Activated gamma-delta T cell treated with anti-CD3 and anti-CD28 coated beads, Interleukin-2, amount 50 U/mL, for 16 hours (primary cell): Measurements from ENCODE around the gene EIF2S3B.
A peak's percentile ranks its signal among the peaks of the same experiment; 100 is the strongest.
"Not testable (repeated sequence)": the region's sequence is repeated elsewhere in the genome, so short reads cannot be mapped to it uniquely, and the experiment has no call there.

Experiments
- DNase-seq: peaks from one replicate; pipeline ENCODE4 v3.0.0-alpha.2; 2020; ENCODE audit warnings: low read depth

The EIF2S3B gene

DNA sequence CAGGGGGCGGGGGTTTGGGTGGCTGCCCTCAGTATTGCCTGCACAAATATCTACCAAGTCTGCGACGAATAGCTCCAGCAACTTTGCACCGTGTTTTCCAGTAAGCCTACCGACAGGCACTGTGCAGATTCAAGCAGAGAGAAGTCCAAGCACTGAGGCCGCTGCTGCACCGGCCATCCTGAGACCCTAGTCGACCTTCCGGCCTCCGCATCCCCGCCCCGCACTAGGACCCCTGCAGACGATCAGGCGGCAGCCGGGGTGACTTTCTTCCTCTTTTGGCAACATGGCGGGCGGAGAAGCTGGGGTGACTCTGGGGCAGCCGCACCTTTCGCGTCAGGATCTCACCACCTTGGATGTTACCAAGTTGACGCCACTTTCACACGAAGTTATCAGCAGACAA lies at the start of gene EIF2S3B:
EIF2S3B (plus strand) TSS at position 271 of the 400 bp plus-strand sequence; CDS start at position 284, 13 bp downstream.
- no peak for DNase-seq

DNA sequence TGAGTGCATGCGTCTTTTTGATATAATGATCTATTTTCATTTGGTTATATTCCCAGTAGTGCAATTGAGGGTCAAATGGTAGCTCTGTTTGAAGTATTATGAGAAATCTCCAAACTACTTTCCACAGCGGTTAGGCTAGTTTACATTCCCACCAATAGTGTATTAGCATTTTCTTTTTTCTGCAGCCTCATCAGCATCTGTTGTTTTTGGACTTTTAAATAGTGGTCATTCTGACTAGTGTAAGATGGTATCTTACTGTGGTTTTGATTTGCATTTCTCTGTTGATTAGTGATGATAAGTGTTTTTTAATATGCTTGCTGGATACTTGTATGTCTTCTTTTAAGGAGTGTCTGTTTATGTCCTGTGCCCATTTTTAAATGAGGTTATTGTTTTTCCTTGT lies 48.8 kb upstream of the EIF2S3B start:
- no peak for DNase-seq

DNA sequence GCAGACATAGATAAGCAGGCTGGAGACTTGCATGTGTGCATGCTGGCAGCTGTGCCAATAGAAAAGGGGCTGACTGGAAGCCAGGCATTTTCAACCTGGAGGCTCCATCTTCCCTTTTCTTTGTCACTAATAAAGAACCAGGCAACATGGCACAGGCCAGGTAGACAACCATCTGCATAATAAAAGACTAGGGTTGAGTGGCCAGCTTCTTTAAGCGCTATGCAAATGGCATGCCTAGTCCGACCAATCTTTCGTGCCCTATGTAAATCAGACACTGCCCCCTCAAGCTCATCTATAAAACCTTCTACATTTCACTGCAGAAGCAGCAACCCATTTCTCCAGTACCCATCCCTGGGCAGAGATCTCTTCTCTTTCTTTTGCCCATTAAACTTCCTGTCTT lies 47.9 kb upstream of the EIF2S3B start:
- no peak for DNase-seq

DNA sequence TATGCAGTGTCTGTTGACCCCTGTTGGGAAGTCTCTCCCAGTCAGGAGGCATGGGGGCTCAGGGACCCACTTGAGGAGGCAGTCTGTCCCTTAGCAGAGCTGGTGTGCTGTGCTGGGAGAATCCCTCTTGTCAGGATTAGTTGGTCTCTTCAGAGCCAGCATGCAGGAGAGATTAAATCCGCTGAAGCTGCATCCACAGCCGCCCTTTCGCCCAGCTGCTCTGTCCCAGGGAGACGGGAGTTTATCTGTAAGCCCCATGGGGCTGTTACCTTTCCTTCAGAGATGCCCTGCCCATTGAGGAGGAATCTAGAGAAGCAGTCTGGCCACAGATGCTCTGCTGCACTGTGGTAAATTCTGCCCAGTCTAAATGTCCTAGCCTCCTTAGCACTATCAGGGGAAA lies 39.4 kb upstream of the EIF2S3B start:
- DNase-seq, result no peak

DNA sequence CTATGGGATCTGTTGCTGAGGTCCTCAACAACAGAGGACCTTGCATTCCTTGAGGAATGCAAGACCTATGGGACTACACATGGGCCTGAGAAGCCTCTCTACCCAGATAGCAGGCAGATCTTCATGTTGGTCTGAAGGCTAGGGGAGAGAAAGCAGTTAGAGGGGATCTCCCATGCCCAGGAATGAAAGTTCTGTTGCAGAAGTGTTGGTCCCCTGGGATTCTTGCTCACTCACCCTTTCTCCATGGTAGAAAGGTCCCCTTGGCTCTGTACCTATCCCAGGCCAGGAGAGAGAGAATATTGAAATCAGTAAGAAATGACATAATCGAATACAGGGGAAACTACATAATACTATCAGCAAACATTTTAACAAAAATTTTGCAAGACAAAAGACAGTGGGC lies 36.0 kb upstream of the EIF2S3B start:
- DNase-seq, result no peak

DNA sequence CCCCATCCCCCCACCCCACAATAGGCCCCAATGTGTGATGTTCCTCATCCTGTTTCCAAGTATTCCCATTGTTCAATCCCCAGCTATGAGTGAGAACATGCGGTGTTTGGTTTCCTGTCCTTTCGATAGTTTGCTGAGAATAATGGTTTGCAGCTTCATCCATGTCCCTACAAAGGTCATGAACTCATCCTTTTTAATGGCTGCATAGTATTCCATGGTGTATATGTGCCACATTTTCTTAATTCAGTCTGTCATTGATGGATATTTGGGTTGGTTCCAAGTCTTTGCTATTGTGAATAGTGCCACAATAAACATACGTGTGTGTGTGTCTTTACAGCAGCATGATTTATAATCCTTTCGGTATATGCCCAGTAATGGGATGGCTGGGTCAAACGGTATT lies 32.9 kb upstream of the EIF2S3B start:
- not testable (repeated sequence) for DNase-seq

DNA sequence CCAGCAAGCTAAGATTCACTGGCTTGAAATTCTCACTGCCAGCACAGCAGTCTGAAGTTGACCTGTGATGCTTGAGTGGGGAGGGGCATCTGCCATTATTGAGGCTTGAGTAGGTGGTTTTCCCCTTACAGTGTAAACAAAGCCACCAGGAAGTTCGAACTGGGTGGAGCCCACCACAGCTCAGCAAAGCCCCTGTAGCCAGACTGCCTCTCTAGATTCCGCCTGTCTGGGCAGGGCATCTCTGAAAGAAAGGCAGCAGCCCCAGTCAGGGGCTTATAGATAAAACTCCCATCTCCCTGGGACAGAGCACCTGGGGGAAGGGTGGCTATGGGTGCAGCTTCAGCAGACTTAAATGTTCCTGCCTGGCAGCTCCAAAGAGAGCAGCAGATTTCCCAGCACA lies 23.8 kb upstream of the EIF2S3B start:
- DNase-seq, result peak; percentile 7

DNA sequence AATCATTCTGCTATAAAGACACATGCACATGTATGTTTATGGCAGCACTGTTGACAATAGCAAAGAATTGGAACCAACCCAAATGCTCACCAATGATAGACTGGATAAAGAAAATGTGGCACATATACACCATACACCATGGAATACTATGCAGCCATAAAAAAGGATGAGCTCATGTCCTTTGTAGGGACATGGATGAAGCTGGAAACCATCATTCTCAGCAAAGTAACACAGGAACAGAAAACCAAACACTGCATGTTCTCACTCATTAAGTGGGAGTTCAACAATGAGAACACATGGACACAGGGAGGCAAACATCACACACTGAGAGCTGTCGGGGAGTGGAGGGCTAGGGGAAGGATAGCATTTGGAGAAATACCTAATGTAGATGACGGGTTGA lies 18.4 kb upstream of the EIF2S3B start:
- not testable (repeated sequence) for DNase-seq

DNA sequence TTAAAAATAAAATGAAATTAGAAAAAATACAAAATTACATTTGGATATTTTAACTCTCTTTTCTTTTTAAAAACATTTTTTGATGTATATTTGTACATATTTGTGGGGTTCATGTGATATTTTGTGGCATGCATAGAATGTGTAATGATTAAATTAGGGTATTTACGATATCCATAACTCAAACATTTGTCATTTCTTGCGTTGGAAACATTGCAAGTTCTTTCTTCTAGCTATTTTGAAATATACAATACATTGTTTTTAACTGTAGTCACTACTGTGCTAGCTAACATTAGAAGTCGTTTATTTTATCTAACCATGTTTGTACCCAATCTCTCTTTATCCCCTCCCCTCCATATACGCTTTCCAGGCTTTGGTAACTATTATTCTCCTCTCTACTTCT lies 13.9 kb upstream of the EIF2S3B start:
- no peak for DNase-seq

DNA sequence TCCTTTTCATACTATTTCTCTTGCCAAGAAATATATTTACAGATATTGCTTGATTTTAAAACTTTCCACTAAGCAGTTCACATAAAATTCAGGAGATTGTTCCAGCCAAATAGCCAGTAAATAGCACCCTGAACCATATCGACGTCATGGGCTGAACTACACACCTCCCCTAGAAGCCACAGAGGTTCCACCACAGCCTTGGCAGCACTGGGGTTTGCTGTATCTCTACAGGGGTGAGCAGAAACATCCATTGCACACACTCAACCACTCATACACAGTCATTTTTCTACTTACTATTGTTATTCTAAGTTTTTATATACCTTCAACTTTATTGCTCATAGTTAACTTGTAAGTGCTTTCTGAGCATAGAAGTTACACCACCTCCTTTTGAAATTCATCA lies 8.1 kb upstream of the EIF2S3B start:
- peak; percentile 48 for DNase-seq

DNA sequence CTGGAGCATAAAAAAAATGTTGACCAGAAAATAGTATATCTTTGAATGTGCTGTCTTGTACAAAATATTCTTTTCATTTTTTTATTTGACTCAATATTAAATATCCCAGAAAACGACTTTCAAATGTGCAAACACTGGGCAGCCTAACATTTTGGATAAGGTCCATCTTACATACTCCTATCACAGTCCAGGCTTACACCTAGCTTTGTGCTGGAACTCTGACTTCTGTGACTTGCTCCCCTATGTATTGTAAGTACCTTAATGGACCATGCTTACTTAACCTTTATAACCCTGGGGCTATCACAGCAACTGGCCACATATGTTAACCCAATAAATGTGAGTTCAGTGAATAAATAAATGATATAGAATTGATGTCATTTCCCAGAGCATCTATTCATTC lies 7.6 kb upstream of the EIF2S3B start:
- DNase-seq, result no peak

DNA sequence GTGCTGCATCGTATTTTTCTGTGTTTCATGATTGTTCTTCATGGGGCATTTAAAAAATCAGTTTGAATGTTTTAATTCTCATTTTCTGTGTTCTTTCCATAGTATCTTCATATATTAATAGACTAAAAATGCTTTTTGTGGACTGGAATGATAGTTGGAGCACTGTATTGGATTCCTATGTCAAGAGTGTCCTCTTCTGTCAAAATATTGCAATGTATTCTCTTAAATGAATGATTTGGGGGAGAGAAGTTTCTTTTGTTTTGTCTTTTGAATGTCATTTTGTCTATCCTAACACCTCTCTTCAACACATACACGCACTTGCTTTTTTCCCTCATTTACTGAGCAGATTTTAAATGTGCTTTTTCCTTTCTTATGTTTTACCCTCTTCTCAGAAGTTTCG lies 4.7 kb upstream of the EIF2S3B start:
- no peak for DNase-seq

DNA sequence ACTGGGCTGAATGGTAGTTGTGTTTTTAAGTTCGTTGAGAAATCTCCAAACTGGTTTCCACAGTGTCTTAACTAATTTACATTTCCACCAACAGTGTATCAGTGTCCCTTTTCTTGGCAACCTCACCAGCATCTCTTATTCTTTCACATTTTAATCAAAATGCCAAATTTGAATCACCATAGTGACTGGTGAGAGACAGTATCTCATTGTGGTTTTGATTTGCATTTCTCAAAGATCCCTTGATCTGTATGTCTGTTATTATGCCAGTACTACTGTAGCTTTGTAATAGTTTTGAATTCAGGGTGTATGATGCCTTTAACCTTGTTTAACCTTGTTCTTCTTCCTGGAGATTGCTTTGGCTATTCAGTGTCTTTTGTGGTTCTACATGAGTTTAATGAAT lies 2.2 kb upstream of the EIF2S3B start:
- no peak for DNase-seq

DNA sequence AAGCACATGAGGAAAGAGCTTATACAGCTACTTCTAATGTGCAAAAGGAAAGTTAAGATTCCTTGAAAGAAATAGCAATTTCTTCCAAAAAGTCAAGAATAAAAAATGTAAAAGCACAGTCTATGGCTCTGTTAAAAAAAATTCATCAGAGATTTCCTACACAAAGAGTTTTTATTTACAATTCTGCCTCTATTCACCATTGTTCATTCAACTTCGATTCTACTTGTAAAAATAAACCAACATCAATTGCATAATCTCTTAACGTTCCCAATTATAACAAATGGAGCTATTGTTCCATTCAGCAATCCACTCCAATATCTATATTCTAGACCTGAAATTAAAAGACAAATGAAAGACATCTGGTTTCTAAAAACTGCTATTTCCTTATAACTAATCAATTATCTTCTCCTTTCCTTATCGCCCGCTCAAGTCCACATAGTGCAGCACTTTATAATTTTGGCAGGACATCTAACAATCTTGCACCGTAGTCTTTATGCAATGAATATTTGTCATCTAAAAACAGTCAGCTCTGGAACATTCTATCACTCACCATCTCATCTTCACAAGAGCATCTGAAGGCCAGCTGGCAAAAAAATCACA lies 6.2 kb downstream of the EIF2S3B start:
- no peak for DNase-seq

DNA sequence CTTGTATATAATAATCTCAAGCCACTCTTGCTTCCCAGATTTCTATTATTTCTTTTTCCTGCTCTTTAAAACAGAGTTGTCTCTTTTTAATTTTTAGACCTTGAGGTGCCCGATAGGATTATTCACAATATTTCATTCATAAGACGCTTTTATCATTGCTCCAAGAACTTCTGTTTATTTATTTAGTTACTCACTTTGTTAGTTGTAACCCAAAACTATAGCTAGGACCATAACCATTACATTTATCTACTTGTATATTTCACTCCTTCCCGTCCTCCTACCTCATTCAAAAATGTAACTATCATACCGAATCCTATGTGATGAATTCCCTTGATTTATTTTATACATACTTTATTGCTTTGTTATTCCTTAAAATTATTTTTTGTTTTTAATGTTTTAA lies 7.1 kb downstream of the EIF2S3B start:
- no peak for DNase-seq

DNA sequence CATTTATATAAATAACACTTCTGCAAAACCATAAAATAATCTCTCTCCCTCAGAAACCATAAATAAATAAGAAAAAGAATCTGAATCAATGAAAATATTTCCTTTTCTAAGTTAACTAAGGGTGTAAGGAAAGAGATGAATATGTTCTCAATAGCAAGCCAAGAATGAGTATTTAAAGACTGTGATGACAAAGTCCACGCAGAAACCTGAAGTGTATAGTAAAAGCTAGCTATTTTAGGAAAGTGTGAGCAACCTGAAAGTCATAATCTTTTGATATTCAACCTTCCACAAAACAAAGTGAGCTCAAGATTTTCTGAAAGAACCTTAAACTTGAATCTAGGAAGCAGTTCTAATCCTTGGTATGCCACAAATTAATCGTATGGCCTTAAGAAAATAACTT lies 15.9 kb downstream of the EIF2S3B start:
- DNase-seq, result no peak

DNA sequence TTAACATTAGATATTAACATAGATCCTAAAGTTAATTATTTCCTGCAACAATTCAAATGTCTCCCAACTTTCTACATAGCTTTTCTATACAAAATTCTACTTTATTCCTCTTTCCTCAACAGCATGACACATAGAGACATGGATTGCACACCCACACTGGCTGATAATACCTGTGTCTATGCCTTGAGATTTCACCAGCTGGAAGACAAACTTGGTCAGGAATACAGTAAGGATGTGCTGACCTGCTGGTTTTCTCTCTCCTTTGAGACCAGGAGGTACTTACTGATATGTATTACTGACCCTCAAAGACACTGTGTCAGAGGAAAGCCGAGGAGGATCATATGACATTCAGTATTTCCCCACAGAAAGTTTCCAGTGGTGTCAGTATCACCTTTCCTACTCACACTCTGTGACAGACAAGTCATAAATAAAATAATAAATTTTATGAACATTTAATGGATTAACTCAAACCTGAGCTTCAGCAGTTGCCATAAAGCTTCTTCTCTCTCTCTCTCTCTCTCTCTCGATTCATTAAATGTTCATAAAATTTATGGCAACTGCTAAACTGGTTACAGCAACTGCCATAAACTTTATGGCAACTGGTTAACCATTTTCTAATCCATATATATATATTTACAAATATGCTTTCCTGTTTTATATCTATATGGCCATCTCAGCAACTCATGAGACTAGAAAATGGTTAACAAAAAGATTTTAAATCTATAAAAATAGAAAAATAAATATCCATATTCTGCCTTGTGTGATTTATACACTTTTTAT lies 22.7 kb downstream of the EIF2S3B start:
- DNase-seq, result no peak

DNA sequence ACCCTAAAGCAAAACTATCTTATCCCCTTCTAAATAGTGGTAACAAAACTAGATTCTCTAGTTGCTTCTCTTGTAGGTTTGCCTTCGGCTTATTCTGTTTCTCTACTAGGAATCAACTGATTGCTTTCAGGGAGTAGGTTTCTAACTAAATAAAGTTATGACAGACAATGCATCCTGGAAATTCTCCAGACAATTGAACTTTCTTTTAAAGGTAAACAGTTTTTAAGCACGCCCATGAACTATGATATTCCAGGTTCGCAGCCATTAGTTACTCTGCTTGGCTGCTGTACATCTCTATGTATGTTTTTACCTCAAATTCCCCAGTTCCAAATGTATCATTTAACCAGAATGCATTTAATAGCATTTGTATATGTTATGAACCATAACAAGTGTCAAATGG lies 23.9 kb downstream of the EIF2S3B start:
- no peak for DNase-seq

DNA sequence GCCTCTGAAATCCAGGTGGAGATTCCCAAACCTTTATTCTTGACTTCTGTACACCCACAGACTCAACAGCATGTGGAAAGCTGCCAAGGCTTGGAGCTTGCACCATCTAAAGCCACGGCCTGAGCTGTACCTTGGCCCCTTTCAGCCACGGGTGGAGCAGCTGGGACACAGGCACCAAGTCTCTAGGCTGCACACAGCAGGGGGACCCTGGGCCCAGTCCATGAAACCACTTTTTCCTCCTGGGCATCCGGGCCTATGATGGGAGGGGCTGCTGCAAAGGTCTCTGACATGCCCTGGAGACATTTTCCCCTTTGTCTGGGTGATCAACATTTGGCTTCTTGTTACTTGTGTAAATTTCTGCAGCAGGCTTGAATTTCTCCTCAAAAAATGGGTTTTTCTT lies 32.0 kb downstream of the EIF2S3B start:
- no peak for DNase-seq

DNA sequence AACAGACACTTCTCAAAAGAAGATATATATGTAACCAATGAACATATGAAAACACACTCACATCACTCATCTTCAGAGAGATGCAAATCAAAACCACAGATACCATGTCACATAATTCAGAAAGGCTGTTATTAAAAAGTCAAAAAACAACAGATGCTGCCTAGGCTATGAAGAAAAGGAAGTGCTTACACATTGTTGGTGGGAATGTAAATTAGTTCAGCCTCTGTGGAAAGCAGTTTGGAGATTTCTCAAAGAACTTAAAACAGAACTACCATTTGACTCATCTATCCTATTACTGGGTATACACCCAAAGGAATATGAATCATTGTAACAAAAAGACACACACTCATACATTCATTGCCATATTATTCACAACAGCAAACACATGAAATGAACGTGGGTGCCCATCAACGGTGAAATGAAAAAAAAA lies 35.1 kb downstream of the EIF2S3B start:
- no peak for DNase-seq

DNA sequence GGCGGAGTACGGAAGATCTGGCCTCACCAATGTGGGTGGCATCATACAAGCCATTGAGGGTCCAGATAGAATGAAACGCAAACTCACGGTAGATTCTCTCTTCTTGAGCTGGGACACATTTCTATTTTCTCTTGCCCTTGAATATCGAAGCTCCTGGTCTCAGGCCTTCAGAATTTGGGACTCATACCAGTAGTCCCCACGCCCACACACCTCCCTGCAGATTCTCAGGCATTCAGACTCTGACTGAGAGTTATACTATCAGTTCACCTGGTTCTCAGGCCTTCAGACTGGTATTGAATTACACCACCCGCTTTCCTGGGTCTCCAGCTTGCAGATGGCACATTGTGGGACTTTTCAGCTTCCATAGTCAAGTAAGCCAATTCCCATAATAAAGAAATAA lies 37.8 kb downstream of the EIF2S3B start:
- DNase-seq, result no peak

DNA sequence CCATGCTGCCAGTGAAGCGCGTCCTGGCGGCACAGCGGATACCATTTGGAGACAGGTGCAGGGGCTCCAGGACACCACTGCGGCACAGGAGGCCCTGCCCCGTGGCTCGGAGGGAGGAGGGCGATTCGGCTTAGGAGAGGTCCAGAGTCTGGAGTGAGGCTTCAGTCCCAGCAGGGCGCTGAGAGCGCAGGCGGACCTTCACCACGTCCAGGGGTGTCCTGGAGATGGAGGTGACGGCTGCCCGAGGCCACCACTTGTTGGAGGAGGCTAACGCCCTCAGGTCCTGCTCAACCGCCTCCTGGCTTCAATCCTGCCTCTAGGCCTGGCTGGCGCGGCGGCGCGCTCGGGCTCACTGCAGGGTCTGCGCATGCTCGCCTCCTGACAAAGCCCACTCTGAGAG lies 45.7 kb downstream of the EIF2S3B start:
- no peak for DNase-seq

DNA sequence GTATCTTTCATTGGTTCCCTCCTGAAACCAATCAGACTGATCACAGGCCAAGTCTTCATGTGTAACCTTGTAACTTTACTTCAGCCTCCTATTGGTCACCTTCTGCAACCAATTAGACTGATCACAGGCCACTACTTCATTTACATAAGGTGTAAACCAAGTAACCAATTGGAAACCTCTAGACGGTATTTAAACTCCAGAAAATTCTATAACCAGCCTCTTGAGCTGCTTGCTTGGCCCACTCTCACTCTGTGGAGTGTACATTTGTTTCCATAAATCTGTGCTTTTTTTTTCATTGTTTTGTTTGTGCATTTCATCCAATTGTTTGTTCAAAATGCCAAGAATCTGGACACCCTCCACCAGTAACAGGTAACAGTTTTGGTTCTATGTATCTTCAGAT lies 47.5 kb downstream of the EIF2S3B start:
- DNase-seq, result no peak

DNA sequence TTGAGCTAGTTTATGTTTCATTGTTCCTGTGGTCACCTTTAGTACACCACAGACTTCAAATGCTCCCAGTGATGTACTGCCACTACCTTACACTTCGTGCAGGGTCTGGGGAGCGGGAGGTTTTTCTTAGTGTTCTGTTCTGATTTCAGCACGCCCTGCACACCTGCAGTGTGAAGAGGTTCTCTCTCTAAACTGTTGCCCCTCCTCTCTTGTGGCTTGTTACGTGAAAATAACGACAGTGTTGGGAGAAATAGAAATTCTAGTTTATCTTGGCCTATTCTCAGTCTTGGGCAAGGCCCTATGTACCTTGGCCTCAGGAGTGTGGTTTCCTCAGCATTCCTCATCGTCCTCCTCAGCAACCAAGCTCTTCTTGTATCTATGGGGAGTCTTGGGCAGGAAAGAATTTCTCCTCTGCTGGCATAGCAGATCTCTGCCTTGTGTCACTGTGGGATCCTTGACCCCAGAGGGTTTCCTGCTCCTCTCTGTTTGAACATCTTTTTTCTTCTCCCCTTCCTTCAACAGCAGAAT lies 48.6 kb downstream of the EIF2S3B start:
- no peak for DNase-seq
